GM12891 (cell line): Measurements from ENCODE around the gene CASKIN1.

ENCODE experiments used
- POLR2A ChIP-seq: IDR thresholded peaks from 2 replicates; pipeline ENCODE4 v1.6.1; 2011; ENCODE audit warnings: low read depth, low read length, control low read depth
- POLR2AphosphoS5 ChIP-seq: IDR thresholded peaks from 2 replicates; pipeline ENCODE4 v1.6.1; 2011; ENCODE audit warnings: low read depth, low read length, control low read depth

DNA sequence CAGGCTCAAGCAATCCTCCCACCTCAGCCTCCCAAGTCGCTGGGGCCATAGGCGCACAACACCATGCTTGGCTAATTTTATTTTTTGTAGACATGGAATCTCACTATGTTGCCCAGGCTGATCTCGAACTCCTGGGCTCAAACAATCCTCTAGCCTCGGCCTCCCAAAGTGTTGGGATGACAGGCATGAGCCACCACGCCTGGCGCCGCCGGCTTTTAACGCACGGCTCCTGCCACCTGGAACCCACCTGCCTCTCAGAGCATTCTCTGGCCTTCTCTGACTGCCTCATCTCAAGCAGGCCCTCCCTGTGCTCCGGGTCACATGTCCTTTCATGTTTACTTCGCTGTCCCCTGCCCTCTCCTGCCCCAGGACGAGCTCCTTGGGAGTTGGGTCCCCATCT, 10.3 kb downstream of the CASKIN1 start:
- TF ChIP-seq POLR2A (no peak), POLR2AphosphoS5 (no peak)
